HG02623 (cell line): ENCODE results near the gene HMX1.

Experiments
- ATAC-seq: cut with Tn5 transposase; IDR thresholded peaks from one replicate; pipeline ENCODE4 v1.9.1; 2021; ENCODE audit warnings: moderate library complexity; ENCODE audit not compliant: unreplicated experiment

Gene HMX1

DNA sequence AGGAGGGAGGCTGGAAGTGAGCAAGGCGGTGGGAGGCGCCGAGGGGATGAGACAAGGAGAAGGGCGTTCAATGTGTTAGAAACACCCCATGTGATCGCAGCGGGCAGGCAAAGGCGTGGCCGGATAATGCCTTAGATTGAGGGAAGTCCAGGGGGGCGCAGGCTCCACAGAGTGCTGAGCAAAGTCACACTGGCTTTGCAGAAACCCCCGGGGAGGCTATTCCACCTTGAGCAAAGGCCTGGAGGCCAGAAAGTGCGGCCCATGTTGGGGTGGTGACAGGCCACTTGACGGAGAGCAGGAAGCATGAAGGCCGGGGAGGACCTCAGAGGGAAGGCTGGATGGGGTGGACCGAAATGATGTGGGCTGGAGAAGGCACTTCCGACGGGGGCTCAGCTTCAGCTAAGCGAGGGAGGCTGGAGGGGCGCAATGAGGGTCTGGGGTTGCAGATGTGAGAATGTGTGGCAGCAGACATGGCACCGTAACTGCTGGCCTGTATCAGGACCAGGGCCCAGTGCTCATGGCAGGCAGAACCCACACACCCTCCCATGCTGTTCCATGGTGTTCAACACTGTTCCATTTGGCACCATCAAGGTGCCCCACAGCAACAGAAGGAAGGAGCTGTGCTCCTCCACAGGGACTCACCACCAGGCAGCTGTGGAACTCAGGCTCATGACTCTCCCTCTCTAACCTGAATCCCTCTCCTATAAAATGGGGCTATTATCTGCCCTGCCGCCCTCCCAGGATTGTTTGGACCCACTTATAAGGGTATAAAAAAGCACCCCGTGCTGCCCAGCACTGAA lies 50.3 kb downstream of the HMX1 start:
- ATAC-seq: no peak

DNA sequence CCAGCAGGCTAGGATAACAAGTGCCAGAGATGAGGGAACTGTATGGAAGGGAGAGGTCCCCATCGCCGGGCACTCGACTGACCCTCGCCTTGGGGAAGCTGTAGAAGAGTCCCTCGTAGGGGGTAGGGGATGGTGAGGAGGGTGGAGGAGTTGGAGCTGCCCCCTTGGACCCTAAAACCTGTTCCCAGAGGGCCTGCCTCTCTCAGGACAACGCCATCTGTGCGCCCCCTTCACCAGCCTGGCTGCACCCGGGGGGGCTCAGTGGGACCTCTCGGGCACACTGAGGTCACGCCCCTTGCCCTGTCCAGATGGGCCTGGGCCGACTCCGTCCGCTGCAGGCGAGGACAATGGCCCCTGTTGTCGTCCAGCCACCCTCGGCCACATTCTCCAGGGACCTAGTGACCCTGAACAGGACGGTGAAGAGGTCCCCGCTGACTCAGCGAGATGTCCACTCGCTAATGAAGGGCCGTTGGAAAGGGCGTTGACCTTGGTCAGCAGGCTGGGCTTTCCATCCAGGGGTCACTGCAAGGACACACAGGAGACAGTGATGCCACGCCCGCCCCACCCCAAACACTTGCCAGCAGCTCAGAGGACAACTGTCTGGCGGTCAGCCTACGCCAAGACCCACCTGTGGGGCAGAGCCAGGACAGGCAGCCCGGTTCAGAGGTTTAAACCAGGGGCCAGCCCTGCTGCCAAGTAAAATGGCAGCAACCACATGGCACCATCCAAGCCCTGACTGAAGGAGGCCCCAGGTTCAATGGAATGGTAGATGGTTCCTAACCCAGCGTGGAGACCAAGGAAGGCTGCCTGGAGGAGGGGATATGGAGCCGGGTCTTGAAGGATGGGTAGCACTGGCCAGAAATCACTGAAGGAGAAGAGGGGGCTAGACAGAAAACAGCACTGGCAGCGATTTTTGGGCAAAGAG lies 51.2 kb downstream of the HMX1 start:
- no peak for ATAC-seq

DNA sequence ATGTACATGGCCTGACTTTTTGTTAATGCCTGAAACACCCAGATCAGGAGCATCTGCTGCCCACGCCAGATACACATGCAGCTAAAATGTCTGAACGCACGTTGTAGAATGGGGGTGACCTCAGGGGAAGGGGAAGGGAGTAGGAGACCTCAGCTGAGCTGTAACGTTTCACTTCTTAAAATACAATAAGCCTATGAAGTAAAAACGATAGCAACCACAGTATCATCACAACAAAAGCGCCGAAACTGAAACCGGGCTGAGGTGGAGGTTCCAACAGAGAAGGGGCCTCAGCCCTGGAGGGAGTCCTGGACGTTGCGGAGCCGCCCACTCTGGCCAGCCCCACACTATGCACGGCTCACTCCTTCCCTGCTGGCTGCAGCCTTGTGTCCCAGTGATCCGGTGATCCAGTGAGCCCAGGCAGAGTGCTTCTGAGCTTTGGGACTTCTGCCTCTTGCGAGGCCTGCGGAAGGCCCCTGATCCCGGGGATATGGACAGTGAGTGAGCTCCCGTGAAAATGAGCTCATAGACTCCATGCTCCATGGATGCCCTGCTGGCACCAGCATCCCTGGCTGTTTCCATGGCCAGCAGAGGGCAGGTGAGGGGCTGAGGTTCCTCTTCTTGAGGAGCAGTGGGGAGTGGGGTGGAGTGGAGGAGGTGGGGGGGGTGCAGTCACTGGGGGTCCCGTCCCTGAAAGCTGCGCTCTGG lies 52.0 kb downstream of the HMX1 start:
- ATAC-seq: no peak

DNA sequence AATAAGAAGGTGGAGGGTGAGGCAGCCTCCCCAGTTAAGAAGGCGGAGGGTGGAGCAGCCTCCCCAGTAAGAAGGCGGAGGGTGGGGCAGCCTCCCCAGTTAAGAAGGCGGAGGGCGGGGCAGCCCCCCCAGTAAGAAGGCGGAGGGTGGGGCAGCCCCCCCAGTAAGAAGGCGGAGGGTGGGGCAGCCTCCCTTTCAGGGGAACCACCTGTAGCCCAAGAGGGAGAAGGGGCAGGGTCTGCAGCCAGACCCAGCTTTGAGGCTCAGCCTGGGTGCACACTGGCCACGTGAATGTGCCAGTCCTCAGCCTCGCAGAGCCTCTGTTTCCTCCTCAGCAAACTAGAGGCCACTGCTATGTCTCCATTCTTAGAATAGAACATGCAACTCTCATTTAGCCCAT lies 52.6 kb downstream of the HMX1 start:
- ATAC-seq: no peak

DNA sequence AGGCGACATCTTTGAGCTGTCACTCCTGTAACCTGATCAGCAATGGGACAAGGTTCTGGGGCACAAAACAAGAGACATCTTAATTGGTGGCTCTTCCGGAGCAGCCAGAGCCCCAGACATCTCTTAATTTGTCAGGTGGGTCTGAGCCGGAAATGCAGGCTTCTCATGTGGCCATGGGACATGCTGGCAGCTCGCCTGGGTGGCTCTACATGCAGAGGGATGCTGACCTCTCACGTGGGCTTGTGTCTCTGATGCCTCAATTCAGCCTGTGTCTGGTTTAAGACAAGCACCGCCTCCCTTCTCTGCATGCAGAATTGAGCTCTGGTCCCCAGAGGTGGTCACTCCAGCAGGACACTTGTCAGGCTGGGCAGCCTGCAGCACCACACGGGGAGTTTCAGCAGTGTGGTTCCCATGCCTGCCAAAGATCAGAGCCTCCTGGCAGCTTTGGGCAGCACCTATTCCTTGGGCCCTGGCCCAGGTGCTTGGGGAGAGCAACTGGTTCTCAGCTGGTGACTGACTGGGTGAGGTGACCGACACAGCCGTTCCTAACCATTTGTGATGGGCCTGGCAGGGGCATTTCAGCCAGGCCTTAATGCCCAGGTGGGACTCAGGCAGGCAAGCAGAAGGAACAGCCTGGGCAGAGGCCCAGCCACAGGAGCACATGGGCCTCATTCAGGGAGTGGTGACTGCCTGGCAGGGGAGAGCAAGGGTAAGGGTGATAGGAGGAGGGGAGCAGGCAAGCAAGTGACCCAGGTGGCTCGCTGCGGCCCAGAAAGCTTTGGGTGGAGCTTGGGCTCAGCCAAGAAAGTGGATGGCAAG lies 53.4 kb downstream of the HMX1 start:
- ATAC-seq: no peak

DNA sequence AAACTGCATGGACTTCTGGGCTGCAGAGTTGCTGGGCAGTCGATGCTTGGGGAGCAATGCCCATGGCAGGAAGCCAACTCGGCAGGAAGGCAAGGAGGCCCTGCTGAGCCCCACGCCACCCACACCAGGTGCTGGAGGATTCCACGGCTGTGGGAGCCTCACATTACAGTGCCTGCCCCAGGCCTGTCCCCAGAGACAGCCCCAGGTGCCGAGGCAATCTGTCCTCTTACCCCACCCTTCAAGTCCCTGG lies 53.9 kb downstream of the HMX1 start:
- no peak for ATAC-seq

DNA sequence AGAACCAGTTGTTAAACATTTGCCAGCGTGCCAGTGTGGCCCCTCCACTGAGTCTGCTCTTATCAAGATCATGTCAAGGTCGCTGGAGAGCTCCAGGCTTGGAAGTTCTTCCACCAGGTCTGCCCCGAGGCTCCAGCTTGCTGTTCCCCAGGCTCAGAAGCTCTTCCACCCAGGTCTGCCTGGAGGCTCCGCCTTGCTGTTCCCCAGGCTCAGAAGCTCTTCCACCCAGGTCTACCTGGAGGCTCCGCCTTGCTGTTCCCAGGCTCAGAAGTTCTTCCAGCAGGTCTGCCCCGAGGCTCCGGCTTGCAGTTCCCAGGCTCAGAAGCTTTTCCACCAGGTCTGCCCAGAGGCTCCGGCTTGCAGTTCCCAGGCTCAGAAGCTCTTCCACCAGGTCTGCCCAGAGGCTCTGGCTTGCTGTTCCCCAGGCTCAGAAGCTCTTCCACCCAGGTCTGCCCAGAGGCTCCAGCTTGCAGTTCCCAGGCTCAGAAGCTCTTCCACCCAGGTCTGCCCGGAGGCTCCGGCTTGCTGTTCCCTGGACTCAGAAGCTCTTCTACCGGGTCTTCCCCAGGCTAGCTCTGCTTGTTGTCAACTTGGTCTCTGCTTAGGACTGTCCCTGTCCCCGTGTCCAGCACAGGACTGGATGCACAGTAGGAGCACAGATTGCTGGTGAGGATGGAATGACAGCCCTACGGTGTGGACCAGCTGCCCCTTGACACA lies 54.4 kb downstream of the HMX1 start:
- ATAC-seq: no peak
